ENCODE results near the gene DYSF.

DYSF gene

GRCh38 chr2:71564361-71564760 is 111.0 kb downstream of the DYSF start:
- in situ Hi-C loops (cut with HindIII; ENCODE audit: low sequenced_read_pairs), result no loop called here

DNA sequence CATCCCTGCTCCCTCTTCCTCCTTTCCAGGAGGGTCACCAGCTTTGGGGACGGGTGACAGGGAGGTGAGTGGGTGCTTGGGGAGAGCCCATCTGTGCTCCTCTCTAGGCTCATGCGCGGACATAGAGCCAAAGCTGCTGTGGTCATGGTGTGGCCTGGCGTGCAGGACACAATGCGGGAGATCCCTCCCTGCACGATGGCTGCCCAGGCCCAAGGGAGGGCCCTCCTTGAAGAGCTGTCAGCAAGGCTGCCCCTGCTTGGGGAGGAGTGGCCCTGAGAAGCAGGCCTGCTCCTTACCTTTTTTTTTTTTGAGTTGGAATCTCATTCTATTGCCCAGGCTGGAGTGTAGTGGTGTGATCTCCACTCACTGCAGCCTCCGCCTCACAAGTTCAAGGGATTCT is 111.4 kb downstream of the DYSF start:
- in situ Hi-C loops (cut with HindIII; ENCODE audit: low sequenced_read_pairs), result no loop called here

- in situ Hi-C loops (cut with HindIII; ENCODE audit: low sequenced_read_pairs), result no loop called here
Measured at GRCh38 chr2:71566372-71566771, 113.0 kb downstream of the DYSF start.

DNA sequence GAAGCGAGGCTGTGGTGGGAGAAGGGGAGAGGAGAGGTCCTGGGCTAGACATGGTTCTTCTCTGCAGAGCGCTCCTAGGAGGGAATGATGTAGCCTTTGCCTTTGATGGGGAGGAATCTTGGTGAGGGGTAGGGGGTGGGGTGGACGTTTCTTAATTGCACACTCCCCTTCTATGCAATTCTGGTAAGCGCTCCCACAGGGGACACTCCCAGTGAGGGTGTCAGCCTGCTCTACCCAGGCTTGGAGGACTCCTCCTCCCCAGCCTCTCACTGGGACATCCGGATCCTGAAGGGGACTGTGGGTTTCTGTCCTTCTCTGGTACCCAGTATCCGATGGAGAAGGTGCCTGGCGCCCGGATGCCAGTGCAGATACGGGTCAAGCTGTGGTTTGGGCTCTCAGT is 114.3 kb downstream of the DYSF start:
- in situ Hi-C loops (cut with HindIII; ENCODE audit: low sequenced_read_pairs), result no loop called here

GRCh38 chr2:71568103-71568502 is 114.7 kb downstream of the DYSF start:
- in situ Hi-C loops (cut with HindIII; ENCODE audit: low sequenced_read_pairs), result no loop called here

DNA sequence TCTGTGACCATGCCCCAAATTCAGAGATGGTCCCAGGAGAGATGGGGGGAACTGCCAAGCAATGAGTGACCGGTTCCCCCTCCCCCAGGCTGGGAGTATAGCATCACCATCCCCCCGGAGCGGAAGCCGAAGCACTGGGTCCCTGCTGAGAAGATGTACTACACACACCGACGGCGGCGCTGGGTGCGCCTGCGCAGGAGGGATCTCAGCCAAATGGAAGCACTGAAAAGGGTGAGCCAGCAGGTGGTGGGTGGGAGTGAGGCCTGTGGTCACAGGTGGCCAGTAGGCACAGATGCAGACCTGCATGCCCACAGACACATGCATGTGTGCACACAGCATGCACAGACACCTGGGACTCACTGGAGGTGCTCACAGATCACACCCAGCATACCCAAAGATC is 117.2 kb downstream of the DYSF start:
- in situ Hi-C loops (cut with HindIII; ENCODE audit: low sequenced_read_pairs), result no loop called here

GRCh38 chr2:71570951-71571460 is 117.6 kb downstream of the DYSF start:
- in situ Hi-C loops (cut with HindIII; ENCODE audit: low sequenced_read_pairs), result no loop called here

DNA sequence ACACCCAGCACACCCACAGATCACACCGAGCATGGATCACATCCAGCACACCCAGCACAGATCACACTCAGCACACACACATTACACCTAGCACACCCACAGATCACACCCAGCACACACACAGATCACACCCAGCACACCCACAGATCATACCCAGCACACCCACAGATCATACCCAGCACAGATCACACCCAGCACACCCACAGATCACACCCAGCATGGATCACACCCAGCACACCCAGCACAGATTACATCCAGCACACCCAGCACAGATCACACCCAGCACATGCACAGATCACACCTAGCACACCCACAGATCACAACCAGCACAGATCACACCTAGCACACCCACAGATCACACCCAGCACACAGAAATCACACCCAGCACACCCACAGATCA is 118.6 kb downstream of the DYSF start:
- in situ Hi-C loops (cut with HindIII; ENCODE audit: low sequenced_read_pairs), result no loop called here

- in situ Hi-C loops (cut with HindIII; ENCODE audit: low sequenced_read_pairs), result no loop called here
Measured at GRCh38 chr2:71575966-71576365, 122.6 kb downstream of the DYSF start.

DNA sequence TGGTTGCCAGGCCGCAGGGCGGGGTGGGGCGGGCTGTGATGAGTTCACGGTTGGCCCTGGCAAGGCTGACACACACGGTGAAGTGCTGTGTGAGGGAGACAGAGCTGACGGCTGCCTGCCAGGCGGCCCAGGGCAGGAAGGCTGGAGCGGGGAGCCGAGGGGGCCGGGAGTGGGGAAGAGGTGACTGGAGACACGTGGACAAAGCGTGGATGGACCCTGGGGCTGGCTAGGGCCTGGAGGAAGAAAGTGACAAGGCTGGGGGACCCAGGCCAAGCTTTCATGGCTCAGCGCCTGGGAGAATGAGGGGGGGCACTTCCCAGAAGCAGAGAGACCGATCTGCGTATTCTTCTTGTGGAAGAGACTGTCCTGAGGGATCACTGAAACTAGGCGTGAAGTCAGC is 123.2 kb downstream of the DYSF start:
- in situ Hi-C loops (cut with HindIII; ENCODE audit: low sequenced_read_pairs), result no loop called here

DNA sequence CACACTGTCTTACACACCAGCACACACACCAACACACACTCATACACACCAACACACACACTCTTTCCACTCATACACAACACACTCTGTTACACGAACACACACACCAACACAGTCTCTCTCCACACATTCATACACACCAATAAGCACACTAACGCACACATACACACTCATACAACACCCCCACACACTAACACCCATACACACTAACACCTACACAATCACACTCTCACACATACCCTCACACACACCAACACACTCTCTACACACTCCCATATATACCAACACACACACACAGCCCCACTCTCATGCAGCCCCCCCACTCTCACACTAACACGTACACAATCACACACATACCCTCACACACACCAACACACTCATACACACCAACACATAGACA is 123.8 kb downstream of the DYSF start:
- in situ Hi-C loops (cut with HindIII; ENCODE audit: low sequenced_read_pairs), result no loop called here

DNA sequence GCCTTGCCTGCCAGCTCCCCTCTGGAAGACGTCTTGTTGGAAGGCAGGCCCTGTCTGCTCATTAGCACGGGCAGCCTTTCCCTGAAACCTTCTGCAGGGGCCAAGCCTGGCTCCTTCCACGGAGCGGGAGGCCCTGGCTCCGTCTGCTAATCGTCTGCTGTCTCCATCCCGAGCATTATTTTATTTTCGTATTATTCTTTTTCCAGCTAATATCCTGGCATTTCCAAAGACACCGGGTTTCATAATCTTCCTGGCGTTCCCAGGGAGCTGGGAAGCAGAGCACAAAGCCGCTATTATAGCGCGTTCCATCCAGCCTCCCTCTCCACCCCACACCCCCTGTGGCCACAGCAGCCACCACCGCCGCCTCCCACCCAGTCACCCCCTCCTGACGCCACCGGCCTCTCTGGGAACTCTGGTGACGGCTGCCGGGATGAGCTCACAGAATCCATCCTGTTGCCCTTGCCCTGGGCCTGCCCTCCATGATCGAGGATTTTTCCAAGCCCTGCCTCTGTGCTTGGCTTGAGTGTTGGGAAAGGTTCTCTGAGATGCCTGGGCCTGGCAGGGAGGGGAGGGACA is 125.5 kb downstream of the DYSF start:
- in situ Hi-C loops (cut with HindIII; ENCODE audit: low sequenced_read_pairs), result no loop called here

DNA sequence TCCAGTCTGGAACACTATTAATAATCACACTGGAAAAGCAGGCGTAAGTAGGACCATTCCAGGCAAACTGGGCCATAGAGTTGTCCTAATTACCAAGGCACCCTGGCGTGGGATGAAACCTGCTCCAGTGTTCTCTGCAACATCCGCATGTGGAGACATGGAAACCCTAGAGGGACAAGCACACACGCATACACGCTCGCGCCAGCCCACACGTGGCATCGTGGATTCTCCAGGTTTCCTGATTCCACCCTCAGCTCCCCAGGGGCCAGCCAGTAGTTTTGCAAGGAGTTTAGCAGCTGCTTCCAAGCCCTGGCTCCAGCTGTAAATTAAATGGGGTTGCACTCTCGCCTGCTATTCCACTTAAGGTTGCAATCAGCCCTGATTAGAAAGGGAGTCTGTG is 127.7 kb downstream of the DYSF start:
- in situ Hi-C loops (cut with HindIII; ENCODE audit: low sequenced_read_pairs), result no loop called here

- in situ Hi-C loops (cut with HindIII; ENCODE audit: low sequenced_read_pairs), result no loop called here
Measured at GRCh38 chr2:71583876-71584275, 130.5 kb downstream of the DYSF start.

DNA sequence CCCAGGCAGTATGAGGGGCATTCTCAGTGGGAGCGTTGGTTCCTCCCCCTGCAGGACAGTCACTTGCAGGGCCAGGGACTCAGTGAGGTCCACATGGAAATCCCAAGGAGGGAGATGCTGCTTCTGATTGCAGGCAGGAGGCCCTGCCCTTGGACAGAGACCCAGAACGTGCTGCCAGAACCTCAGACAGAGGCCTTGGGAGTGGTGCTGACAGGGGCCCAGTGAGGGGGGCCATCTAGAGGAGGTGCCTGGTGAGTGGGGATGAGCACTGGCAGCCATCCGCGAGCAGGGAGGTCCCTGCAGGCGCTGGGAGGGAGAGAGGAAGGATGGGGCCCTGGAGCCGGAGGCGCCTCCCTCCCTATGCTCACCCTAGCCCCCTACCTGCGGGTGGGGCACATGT is 133.1 kb downstream of the DYSF start:
- in situ Hi-C loops (cut with HindIII; ENCODE audit: low sequenced_read_pairs), result no loop called here

DNA sequence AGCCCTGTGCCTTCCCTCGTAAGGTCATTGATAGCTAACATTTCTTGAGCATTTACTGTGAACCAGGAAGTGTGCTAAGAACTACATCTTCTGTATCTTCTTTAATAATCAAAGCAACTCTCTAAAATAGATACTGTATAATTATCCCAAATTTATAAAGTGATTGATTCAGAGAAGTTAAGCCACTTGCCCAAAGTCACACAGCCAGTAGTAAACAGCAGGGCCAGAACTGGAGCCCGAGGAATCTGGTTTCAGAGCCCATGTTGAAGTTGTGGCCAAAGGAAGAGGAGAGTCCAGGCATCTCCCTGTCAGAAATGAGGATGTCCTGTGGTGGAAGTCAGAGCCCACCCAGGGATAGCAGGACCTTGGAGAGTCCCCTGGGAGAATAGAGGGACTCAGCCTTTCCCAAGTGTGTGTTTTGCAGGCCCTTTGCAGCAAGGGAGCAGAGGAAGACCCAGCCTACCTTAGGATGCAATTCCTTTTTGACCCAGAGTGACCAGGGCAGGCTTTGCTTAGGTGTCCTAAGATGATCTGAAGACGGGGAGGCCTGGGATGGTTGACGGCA is 134.2 kb downstream of the DYSF start:
- in situ Hi-C loops (cut with HindIII; ENCODE audit: low sequenced_read_pairs), result no loop called here

DNA sequence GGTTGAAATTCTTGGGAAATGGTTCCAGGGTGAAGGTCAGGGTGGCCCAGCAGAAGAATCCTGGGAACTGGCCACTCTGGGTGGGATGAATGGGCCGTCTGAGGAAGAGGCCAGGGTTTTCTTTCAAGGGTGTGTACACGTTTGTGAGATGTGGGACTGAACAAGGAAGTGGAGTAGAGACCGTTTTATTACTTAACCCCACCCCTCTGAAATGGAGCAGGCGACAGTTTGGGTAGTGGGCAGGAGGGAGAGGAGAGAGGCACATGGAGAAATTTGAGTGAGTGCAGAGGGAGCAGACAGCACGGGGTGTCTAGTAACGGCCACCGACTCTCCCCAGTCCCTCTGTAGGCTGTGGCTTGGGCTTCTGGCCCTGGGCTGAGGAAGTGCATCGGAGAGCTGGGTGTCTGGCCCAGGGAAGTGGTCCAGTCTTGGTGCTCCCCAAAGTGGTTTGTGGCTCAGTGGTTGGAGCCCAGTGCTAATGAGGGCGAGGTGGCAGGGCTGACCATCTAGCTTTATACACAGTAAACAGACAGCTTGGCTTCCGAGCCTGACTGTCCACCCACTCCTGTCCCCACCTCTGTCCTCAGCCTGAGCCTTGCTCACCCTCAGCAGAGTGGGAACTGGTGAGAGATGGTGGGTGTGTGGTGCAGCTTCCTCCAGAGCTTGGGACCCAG is 135.3 kb downstream of the DYSF start:
- in situ Hi-C loops (cut with HindIII; ENCODE audit: low sequenced_read_pairs), result no loop called here

GRCh38 chr2:71589763-71590162 is 136.4 kb downstream of the DYSF start:
- in situ Hi-C loops (cut with HindIII; ENCODE audit: low sequenced_read_pairs), result no loop called here

- in situ Hi-C loops (cut with HindIII; ENCODE audit: low sequenced_read_pairs), result no loop called here
Measured at GRCh38 chr2:71591044-71591443, 137.7 kb downstream of the DYSF start.

DNA sequence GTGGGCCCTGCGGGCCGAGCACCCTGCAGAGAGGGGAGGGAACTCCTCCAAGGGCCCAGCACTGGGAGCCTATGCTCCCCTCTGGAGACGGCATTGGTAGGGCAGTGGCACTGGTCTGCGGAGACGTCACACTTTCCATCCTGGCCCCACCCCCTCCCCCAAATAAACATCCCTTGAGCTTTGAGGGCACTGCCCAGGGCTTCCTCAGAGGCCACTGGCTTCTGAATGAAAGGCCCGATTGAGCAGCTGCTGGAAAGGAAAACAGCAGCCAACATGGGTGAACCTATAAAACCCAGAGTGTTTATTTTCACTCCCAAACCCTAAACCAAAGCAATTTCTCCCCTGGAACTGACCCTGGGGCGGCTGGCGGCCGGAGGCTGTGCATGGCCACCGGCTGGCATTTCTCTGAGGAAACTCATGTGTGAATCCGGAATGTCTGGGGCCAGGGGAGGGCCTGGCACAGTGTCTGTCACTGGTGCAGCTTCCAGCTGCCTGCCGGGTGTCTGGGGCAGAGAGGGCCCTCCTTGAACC is 138.9 kb downstream of the DYSF start:
- in situ Hi-C loops (cut with HindIII; ENCODE audit: low sequenced_read_pairs), result no loop called here

DNA sequence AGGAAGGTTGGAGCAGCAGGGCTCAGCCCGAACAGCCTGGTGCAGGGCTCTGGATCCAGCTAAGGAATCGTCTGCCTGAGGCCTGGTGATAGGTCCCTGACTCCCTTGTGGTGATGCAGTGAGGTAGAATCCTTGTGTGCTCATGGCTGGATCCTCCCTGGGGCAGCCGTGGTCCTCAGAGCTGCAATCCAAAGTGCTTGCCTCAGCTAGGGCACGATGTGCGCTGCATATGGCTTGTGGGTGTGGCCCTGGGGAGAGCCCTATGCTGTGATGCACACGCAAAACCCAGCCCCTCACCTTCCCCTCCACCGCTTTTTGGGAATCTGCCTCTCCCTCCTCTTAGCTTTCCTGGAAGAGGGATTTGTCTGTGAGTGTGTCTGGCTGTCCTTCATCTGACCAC is 142.2 kb downstream of the DYSF start:
- in situ Hi-C loops (cut with HindIII; ENCODE audit: low sequenced_read_pairs), result no loop called here

DNA sequence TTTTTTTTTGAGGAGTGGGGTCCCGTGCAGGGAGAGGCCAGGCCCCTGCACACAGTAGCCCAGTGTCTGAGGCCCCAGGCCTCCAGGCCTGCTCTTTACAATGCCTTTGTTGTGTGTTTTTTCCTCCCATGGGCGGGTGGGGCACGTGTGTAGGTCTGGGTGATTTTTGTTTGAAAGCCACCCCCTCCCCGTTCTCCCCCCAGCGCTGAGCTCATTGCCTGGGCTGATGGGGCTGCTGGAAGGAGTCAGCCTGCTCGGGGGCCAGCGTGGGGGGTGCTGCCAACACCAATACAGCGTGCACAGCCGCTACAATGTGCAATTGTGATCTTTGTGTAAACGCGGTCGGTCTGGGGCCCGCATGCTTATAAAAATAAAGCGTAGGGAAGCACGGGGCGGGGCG is 142.7 kb downstream of the DYSF start:
- in situ Hi-C loops (cut with HindIII; ENCODE audit: low sequenced_read_pairs), result no loop called here
